HepG2 (cell line): ENCODE measurements around the gene ZBP1. TPM values are rescaled to one million over a fixed set of nuclear protein-coding genes. Genes with fewer than 3 reads are reported as not detected.

Source experiments
- CSRNP2 ChIP-seq: sonication (generic); formaldehyde crosslinking; conservative IDR thresholded peaks from 2 replicates; pipeline ENCODE4 v1.8.0; 2022; ENCODE audit warnings: low read depth, missing genetic modification reagents
- DNMT1 ChIP-seq: sonication (generic); formaldehyde crosslinking; IDR thresholded peaks from 2 replicates; pipeline ENCODE4 v1.5.1; 2020; ENCODE audit warnings: mild to moderate bottlenecking, missing genetic modification reagents
- ETV5 ChIP-seq: IDR thresholded peaks from 2 replicates; pipeline ENCODE4 v1.6.1; 2018; ENCODE audit warnings: missing biosample characterization, missing genetic modification reagents, inconsistent platforms, borderline replicate concordance
- GPBP1L1 ChIP-seq: sonication (generic); formaldehyde crosslinking; IDR thresholded peaks from 2 replicates; pipeline ENCODE4 v1.5.0; 2020; ENCODE audit warnings: mild to moderate bottlenecking, missing genetic modification reagents
- HOMEZ ChIP-seq: IDR thresholded peaks from 2 replicates; pipeline ENCODE4 v1.6.1; 2016; ENCODE audit warnings: low read depth
- HOXA3 ChIP-seq: sonication (generic); formaldehyde crosslinking; IDR thresholded peaks from 2 replicates; pipeline ENCODE4 v1.5.0; 2020; ENCODE audit warnings: missing genetic modification reagents
- HOXA7 ChIP-seq: sonication (generic); formaldehyde crosslinking; IDR thresholded peaks from 2 replicates; pipeline ENCODE4 v1.8.1; 2022; ENCODE audit warnings: mild to moderate bottlenecking, missing genetic modification reagents, moderate library complexity
- IKZF1 ChIP-seq: fragments of 450-650 bp; IDR thresholded peaks from 2 replicates; pipeline ENCODE4 v1.7.1; 2016
- MED8 ChIP-seq: sonication (generic); formaldehyde crosslinking; IDR thresholded peaks from 2 replicates; pipeline ENCODE4 v1.8.1; 2023; ENCODE audit warnings: mild to moderate bottlenecking, missing genetic modification reagents; ENCODE audit not compliant: insufficient replicate concordance
- MTF2 ChIP-seq: sonication (generic); formaldehyde crosslinking; IDR thresholded peaks from 2 replicates; pipeline ENCODE4 v1.5.0; 2020; ENCODE audit warnings: missing genetic modification reagents, borderline replicate concordance
- PBX2 ChIP-seq: IDR thresholded peaks from 2 replicates; pipeline ENCODE4 v1.6.1; 2016; ENCODE audit warnings: control low read depth
- STAG1 ChIP-seq: sonication (generic); formaldehyde crosslinking; IDR thresholded peaks from 2 replicates; pipeline ENCODE4 v1.4.0; 2020; ENCODE audit warnings: missing genetic modification reagents
- ZBTB7A ChIP-seq: sonication (generic); formaldehyde crosslinking; IDR thresholded peaks from 2 replicates; pipeline ENCODE4 v1.8.0; 2022; ENCODE audit warnings: mild to moderate bottlenecking, missing genetic modification reagents
- ZNF136 ChIP-seq: sonication (generic); formaldehyde crosslinking; IDR thresholded peaks from 2 replicates; pipeline ENCODE4 v1.8.1; 2022; ENCODE audit warnings: low read depth, mild to moderate bottlenecking, moderate library complexity, missing genetic modification reagents
- ZNF280D ChIP-seq: sonication (generic); formaldehyde crosslinking; IDR thresholded peaks from 2 replicates; pipeline ENCODE4 v1.5.1; 2020; ENCODE audit warnings: mild to moderate bottlenecking, missing genetic modification reagents
- ZNF3 ChIP-seq: IDR thresholded peaks from 2 replicates; pipeline ENCODE4 v1.7.0; 2017; ENCODE audit warnings: inconsistent platforms
- ZNF335 ChIP-seq: sonication (generic); formaldehyde crosslinking; IDR thresholded peaks from 2 replicates; pipeline ENCODE4 v1.4.0; 2020; ENCODE audit warnings: missing genetic modification reagents
- ZNF562 ChIP-seq: sonication (generic); formaldehyde crosslinking; IDR thresholded peaks from 2 replicates; pipeline ENCODE4 v1.8.0; 2022; ENCODE audit warnings: missing genetic modification reagents, borderline replicate concordance
- ZNF75D ChIP-seq: sonication (generic); formaldehyde crosslinking; IDR thresholded peaks from 2 replicates; pipeline ENCODE4 v1.8.1; 2023; ENCODE audit warnings: missing genetic modification reagents, mild to moderate bottlenecking, borderline replicate concordance
- ZNF761 ChIP-seq: sonication (generic); formaldehyde crosslinking; conservative IDR thresholded peaks from 2 replicates; pipeline ENCODE4 v1.4.0; 2020; ENCODE audit warnings: mild to moderate bottlenecking, missing genetic modification reagents
- polyA plus RNA-seq, 8 experiments: library from polyadenylated mRNA; depleted of rRNA in 3 of 8; stranded (reverse) in 7 of 8; unstranded in 1 of 8; fragments of >200 nt; fragmentation: Illumina TruSeq in 4 of 8; extraction: Trizol in 4 of 8; gene quantifications; 2 replicates each; pipeline versions ENCODE4 v1.2.1 to v1.2.3, GENCODE V29; 2011 to 2016; ENCODE audit warnings: low read depth in 4 of 8, missing spikeins in 1 of 8, mixed read lengths in 1 of 8; ENCODE audit not compliant: insufficient read depth in 1 of 8
- total RNA-seq, 5 experiments: library from RNA; depleted of rRNA; stranded (reverse); fragments of >200 nt; fragmentation: Illumina TruSeq; extraction: Trizol; gene quantifications; 2 replicates each; pipeline ENCODE4 v1.2.3, GENCODE V29; 2016; ENCODE audit warnings: low read depth in 1 of 5

The ZBP1 gene
- total and polyA plus RNA-seq, 2 of the 13 experiments (the other 11 are each of a cell fraction or from before 2014, with no cell fraction given), result not detected

GRCh38 chr20:57581202-57582028 lies 38.8 kb downstream of the ZBP1 start (continued):
- TF ChIP-seq ETV5 (CRISPR knock-in tag) (peak; percentile 62; the same call in 1 of the 2 replicates), IKZF1 (no peak), ZBTB7A (CRISPR knock-in tag) (no peak), ZNF280D (CRISPR knock-in tag) (no peak), GPBP1L1 (no peak), PBX2 (no peak), HOXA3 (CRISPR knock-in tag) (peak; percentile 36; the same call in 1 of the 2 replicates), ZNF75D (CRISPR knock-in tag) (no peak), DNMT1 (no peak), HOXA7 (CRISPR knock-in tag) (no peak), ZNF335 (CRISPR knock-in tag) (no peak), CSRNP2 (no peak), STAG1 (CRISPR knock-in tag) (no peak), MTF2 (CRISPR knock-in tag) (no peak), ZNF761 (no peak), ZNF136 (CRISPR knock-in tag) (0 out of 2 replicates have a peak, but pooled peaks have one; percentile 56), ZNF3 (CRISPR knock-in tag) (no peak), ZNF562 (CRISPR knock-in tag) (no peak), HOMEZ (CRISPR knock-in tag) (peak; percentile 29; the same call in 1 of the 2 replicates), MED8 (no peak)
